Thoracic aorta (tissue), 2 donors: ENCODE data around the gene NDUFS7. TPM values are rescaled to one million over a fixed set of nuclear protein-coding genes. Genes with fewer than 3 reads are reported as not detected.

Source experiments
- ATAC-seq: fragments of 150-250 bp; one replicate; pipeline ENCODE4 v1.8.0; 2017; ENCODE audit warnings: low read depth; ENCODE audit not compliant: insufficient number of reproducible peaks, low FRiP score
- DNase-seq: peaks from one replicate; pipeline ENCODE4 v3.0.0-alpha.2; 2020; ENCODE audit warnings: low spot score
- H3K27ac ChIP-seq, 2 donors: fragments of 200-600 bp; sonication (generic); 1 replicate in 1 of 2; 2 replicates in 1 of 2; pipeline ENCODE4 v1.5.1; 2016; ENCODE audit warnings: mild to moderate bottlenecking in 2 of 2, moderate library complexity in 2 of 2
- H3K27me3 ChIP-seq: fragments of 200-600 bp; sonication (generic); replicated peaks from 2 replicates; pipeline ENCODE4 v1.6.0; 2016; ENCODE audit warnings: mild to moderate bottlenecking; ENCODE audit not compliant: insufficient read depth
- H3K36me3 ChIP-seq: fragments of 200-600 bp; sonication (generic); one replicate; pipeline ENCODE4 v1.5.1; 2016
- H3K4me1 ChIP-seq, 2 donors: fragments of 200-600 bp; sonication (generic); 1 replicate in 1 of 2; 2 replicates in 1 of 2; pipeline versions ENCODE4 v1.5.1 to v1.6.0; 2016; ENCODE audit warnings: low read depth in 2 of 2, mild to moderate bottlenecking in 1 of 2; ENCODE audit not compliant: control insufficient read depth in 1 of 2
- H3K4me3 ChIP-seq: fragments of 200-600 bp; sonication (generic); 2 replicates; pipeline ENCODE4 v1.5.1; 2016; ENCODE audit warnings: mild to moderate bottlenecking
- H3K9me3 ChIP-seq: fragments of 200-600 bp; sonication (generic); 2 replicates; pipeline ENCODE4 v1.5.1; 2016
- CTCF ChIP-seq: fragments of 200-600 bp; sonication (generic); IDR thresholded peaks from one replicate; pipeline ENCODE4 v1.5.1; 2019; ENCODE audit warnings: antibody characterized with exemption
- total RNA-seq, 2 donors: library from RNA; depleted of rRNA; stranded (reverse); fragments of >200 nt; gene quantifications; one replicate each; pipeline versions ENCODE4 v1.1.0 to v1.2.3, GENCODE V29; 2016

The NDUFS7 gene
- total RNA-seq, 2 donors from 2014 or later, result 83.3 to 110 TPM

GRCh38 chr19:1432507-1432887, 48.8 kb downstream of the NDUFS7 start:
- Histone ChIP-seq H3K27ac (no peak overlapping the region), H3K36me3 (peaks cover 58% of the 10 kb centered on the region), H3K4me1 (no peaks in the 10 kb centered on the region), H3K27me3 (no peaks in the 10 kb centered on the region), H3K9me3 (no peaks in the 10 kb centered on the region), H3K4me3 (no peak overlapping the region)
- ATAC-seq, result no peak
- no peak for TF ChIP-seq CTCF
- no peak for DNase-seq

- peaks cover 53% of the 10 kb centered on the region for H3K36me3 ChIP-seq
- ATAC-seq, result no peak
- DNase-seq, result no peak
Observed at GRCh38 chr19:1433119-1434039, 49.7 kb downstream of the NDUFS7 start.

GRCh38 chr19:1434040-1434366, 50.3 kb downstream of the NDUFS7 start:
- Histone ChIP-seq H3K36me3 (peaks cover 46% of the 10 kb centered on the region), H3K27me3 (no peaks in the 10 kb centered on the region), H3K27ac (no peak overlapping the region), H3K4me3 (no peak overlapping the region), H3K4me1 (peaks cover 1 to 6% of the 10 kb centered on the region in 2 donors), H3K9me3 (no peaks in the 10 kb centered on the region)
- DNase-seq (no peak), ATAC-seq (no peak)
- no peak for TF ChIP-seq CTCF

More at GRCh38 chr19:1433119-1434039, 49.7 kb downstream of the NDUFS7 start:
- no peak for TF ChIP-seq CTCF
- H3K4me1 ChIP-seq, result peaks cover 0 to 5% of the 10 kb centered on the region in 2 donors
- no peak overlapping the region for H3K27ac ChIP-seq
- H3K27me3 ChIP-seq, result no peaks in the 10 kb centered on the region
- no peak overlapping the region for H3K4me3 ChIP-seq
- no peaks in the 10 kb centered on the region for H3K9me3 ChIP-seq

GRCh38 chr19:1434577-1435060, 50.9 kb downstream of the NDUFS7 start:
- TF ChIP-seq CTCF, result no peak
- no peak for DNase-seq
- Histone ChIP-seq H3K27ac (no peak overlapping the region), H3K9me3 (no peaks in the 10 kb centered on the region), H3K36me3 (peaks cover 40% of the 10 kb centered on the region), H3K4me3 (no peak overlapping the region), H3K4me1 (peaks cover 7 to 12% of the 10 kb centered on the region in 2 donors), H3K27me3 (no peaks in the 10 kb centered on the region)
- no peak for ATAC-seq

- DNase-seq (no peak), ATAC-seq (no peak)
- no peak for TF ChIP-seq CTCF
- Histone ChIP-seq H3K4me1 (peaks cover 12 to 21% of the 10 kb centered on the region in 2 donors), H3K27me3 (no peaks in the 10 kb centered on the region), H3K36me3 (peaks cover 41% of the 10 kb centered on the region), H3K4me3 (no peak overlapping the region), H3K27ac (no peak overlapping the region), H3K9me3 (no peaks in the 10 kb centered on the region)
Observed at GRCh38 chr19:1435378-1435989, 51.8 kb downstream of the NDUFS7 start.
